GM12878 (cell line): ENCODE measurements around the gene MED13L. TPM values are rescaled to one million over a fixed set of nuclear protein-coding genes. Genes with fewer than 3 reads are reported as not detected.

Experiments used
- BACH1 ChIP-seq: fragments of 450-650 bp; IDR thresholded peaks from 2 replicates; pipeline ENCODE4 v1.6.1; 2017; ENCODE audit warnings: mild to moderate bottlenecking, borderline replicate concordance
- CHD2 ChIP-seq: IDR thresholded peaks from 2 replicates; pipeline ENCODE4 v1.6.1; 2011; ENCODE audit warnings: low read depth, low read length, improper control_type of control experiment, borderline replicate concordance
- EGR1 ChIP-seq, 2 experiments: IDR thresholded peaks; 1 replicate in 1 of 2; 2 replicates in 1 of 2; pipeline ENCODE4 v1.6.1; 2011 to 2012; ENCODE audit warnings: low read depth in 2 of 2, low read length in 2 of 2, borderline replicate concordance in 1 of 2, mild to moderate bottlenecking in 1 of 2, moderate library complexity in 1 of 2
- ESRRA ChIP-seq: IDR thresholded peaks from 2 replicates; pipeline ENCODE4 v1.6.1; 2012; ENCODE audit warnings: mild to moderate bottlenecking, low read length, improper control_type of control experiment
- MEF2A ChIP-seq: IDR thresholded peaks from 2 replicates; pipeline ENCODE4 v1.6.1; 2011; ENCODE audit warnings: low read depth, mild to moderate bottlenecking, low read length, moderate library complexity; ENCODE audit not compliant: insufficient read depth
- PRDM15 ChIP-seq: fragments of 450-650 bp; formaldehyde crosslinking; IDR thresholded peaks from 2 replicates; pipeline ENCODE4 v1.4.0; 2020; ENCODE audit warnings: mild to moderate bottlenecking, moderate library complexity
- SPI1 ChIP-seq: IDR thresholded peaks from 2 replicates; pipeline ENCODE4 v1.6.1; 2011; ENCODE audit warnings: low read depth, mild to moderate bottlenecking, low read length, moderate library complexity, borderline replicate concordance; ENCODE audit not compliant: insufficient read depth
- ZNF207 ChIP-seq: fragments of 450-650 bp; IDR thresholded peaks from 2 replicates; pipeline ENCODE4 v1.6.1; 2014; ENCODE audit warnings: antibody characterized with exemption, mild to moderate bottlenecking, borderline replicate concordance
- microRNA counts: library from miRNA; unstranded; fragments of <30 nt; microRNA quantifications from one replicate; lab custom pipeline; 2016
- microRNA-seq: library from miRNA; unstranded; fragments of <30 nt; microRNA quantifications from one replicate; pipeline ENCODE4, GENCODE V29; 2018
- polyA plus RNA-seq, 11 experiments: library from polyadenylated mRNA; depleted of rRNA in 4 of 11; unstranded in 6 of 11; stranded (reverse) in 5 of 11; fragments of >200 nt; fragmentation: Nextera tagmentation in 4 of 11; fragmentation: Illumina TruSeq in 1 of 11; extraction: Ambion mirVana in 4 of 11; extraction: Trizol in 1 of 11; gene quantifications; 1 replicate in 1 of 11; 2 replicates in 10 of 11; pipeline versions ENCODE4 v1.2.1 to v1.2.3, GENCODE V29; 2011 to 2016; ENCODE audit warnings: inconsistent platforms in 2 of 11, missing spikeins in 2 of 11, low read depth in 1 of 11
- small RNA-seq: library from RNA; depleted of rRNA; stranded (forward); fragments of <200 nt; gene quantifications from one replicate; pipeline ENCODE3, GENCODE V24; 2014
- total RNA-seq, 4 experiments: library from RNA; depleted of rRNA in 3 of 4; stranded (reverse); fragments of >200 nt in 3 of 4; fragmentation: Illumina TruSeq in 1 of 4; extraction: Trizol in 1 of 4; gene quantifications; 2 replicates each; pipeline versions ENCODE4 v1.2.1 to v1.2.3, GENCODE V29; 2013 to 2021

The MED13L gene
- total and polyA plus RNA-seq, 10 of the 15 experiments (the other 5 are each of a cell fraction or from before 2014, with no cell fraction given), result 3.7 to 30.1 (median 9.1) TPM

GRCh38 chr12:115910057-115910456 lies 367.4 kb downstream of the MED13L start (continued):
- TF ChIP-seq MEF2A (no peak), ZNF207 (no peak), BACH1 (no peak), EGR1 (IDR thresholded peaks at IDR 0.05; ENCODE audit: borderline replicate concordance in 1 of 2, low read depth in 2 of 2, low read length in 2 of 2) (no peak), PRDM15 (no peak), ESRRA (no peak), SPI1 (no peak), CHD2 (no peak)

MicroRNAs encoded within 50 kb of the gene (microRNA counts, 767-probe panel; counts per million panel counts)
- 55.3 counts per million for microRNA hsa-miR-620 (lab: Ali Mortazavi, UCI)

Small RNA genes within 50 kb of the gene (microRNA-seq; reads per million reads assigned to microRNA genes)
- gene MIR620, result not detected

Small RNA genes within 50 kb of the gene (small RNA-seq; reads per million reads assigned to genes)
- gene MIR620, result not detected
- not detected for gene RNU6-1188P
- gene SNRPGP18, result not detected
